Measurements from ENCODE around the gene ACCS. TPM values are rescaled to one million over a fixed set of nuclear protein-coding genes. Genes with fewer than 3 reads are reported as not detected.

Gene ACCS
- total RNA-seq: 10 to 100 TPM in 3 of 4 donors, 1 to 10 TPM in 1; 4.5 to 26.3 (median 17.3) TPM

DNA sequence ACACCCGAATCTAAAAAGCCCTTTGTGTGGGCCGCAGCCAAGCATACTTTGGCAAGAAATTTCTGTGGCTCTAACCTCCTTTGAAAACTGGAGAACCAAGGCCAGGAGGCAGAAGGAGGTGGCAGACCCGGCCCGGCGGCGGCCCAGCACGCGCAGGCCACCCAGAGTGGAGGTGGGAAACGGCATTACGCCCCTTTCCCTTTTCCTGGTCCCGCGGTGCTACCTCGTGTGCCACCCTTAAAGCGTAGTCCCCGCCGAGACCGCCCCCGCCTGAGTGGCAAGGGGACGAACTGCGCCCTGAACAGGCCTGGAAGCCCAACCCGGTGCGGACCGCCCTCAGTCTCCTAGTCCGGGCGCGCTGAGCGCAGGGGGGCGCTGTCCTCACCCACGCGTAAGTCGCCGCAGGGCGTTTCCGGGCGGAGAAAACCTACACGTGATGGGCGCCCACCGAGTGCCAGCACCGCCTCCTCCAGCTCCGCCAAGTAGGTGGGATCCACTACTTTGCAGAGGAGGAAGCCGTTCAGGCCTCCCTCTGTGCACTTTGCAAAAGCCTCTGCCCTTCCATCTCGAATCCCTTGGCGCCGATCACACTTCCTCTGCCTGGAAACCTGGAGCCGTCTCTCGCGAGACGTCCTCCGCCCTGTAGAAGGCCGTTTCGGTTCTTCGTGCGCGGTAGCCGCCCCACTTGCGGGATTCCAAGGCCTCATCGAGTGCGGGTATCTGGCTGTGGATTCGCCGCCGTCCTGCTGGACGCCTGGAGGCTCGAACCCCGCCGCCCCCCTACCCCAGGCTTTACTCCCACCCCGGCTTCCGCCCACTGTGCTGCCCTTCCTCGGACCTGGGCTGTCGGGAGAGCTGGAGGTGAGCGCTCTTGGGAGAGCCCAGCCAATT is at the start of gene ACCS:
Gene ACCS, plus strand, starts transcription at position 430 of the 891 bp plus-strand sequence. CDS start 1,358 bp downstream, outside the sequence.
- TF ChIP-seq EP300 (IDR thresholded peaks at IDR 0.05) (no peak), POLR2A (IDR thresholded peaks at IDR 0.05) (peak; percentile 57 to 58), CTCF (IDR thresholded peaks at IDR 0.05) (peak; percentile 55 to 91 (median 81)), POLR2AphosphoS5 (IDR thresholded peaks at IDR 0.05) (peak; percentile 88)
- H3K4me3 ChIP-seq: peak within 1 kb of the TSS; percentile 75
- 0% methylated on average over 2 to 10 of the region's 70 CpGs for WGBS, 2 donors (ENCODE audit: low coverage in 1 of 2)

DNA sequence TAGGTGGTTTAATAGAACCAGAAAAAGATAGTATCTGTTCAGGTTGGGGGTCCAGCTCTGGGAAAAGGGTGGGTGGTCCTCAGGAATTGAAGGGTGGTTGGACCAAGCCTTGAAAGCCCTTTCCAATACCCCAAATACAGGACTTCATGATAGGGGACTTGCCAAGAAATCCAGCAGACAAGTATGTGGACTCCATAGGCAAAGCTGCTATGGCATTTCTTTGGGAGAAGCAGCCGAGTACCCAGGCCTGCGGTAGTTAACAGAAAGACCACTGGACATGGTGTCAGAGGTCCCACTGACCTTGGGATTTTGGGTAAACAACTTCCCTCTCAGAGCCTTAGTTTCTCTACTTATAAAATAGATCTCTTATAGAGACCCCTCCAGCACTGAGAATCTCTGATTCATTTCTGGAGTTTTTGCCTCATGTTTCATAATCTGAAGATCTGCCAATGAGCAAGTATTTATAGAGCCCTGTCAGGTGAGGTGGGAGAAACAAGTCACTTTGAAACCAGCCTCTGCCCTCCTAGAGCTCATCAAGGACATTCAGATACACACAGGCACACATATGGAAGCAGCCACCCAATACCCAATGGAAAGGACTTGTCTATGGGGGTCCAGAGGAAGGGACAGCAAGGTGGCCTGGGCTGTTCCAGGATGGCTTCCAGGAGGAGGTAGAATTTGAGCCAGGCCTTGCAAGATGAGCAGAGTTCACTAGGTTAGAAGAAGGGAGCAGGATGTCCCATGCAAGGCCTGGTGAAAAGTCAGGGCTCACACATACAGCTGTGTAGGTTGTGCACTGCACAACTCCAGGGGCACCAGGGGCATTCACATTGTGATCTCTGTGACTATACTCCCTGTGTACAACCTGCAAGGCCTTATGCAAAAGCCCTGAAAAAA is 49.3 kb upstream of the ACCS start:
- WGBS, 2 donors (ENCODE audit: low coverage in 1 of 2): no CpG with 5 or more reads among the region's 2 CpGs
- ATAC-seq: no peak

More for the DNA sequence above, at the start of gene ACCS:
- no peaks in the 10 kb centered on the region for H3K27me3 ChIP-seq
- H3K27ac ChIP-seq: peak within 1 kb of the TSS; percentile 78 to 94 (median 92)
- peak; percentile 97 for ATAC-seq
- H3K9me3 ChIP-seq: no peaks in the 10 kb centered on the region
- peaks cover 0 to 9% of the 10 kb centered on the region in 2 donors for H3K36me3 ChIP-seq
- H3K4me1 ChIP-seq: peaks cover 0 to 36% (median 6%) of the 10 kb centered on the region in 3 donors

DNA sequence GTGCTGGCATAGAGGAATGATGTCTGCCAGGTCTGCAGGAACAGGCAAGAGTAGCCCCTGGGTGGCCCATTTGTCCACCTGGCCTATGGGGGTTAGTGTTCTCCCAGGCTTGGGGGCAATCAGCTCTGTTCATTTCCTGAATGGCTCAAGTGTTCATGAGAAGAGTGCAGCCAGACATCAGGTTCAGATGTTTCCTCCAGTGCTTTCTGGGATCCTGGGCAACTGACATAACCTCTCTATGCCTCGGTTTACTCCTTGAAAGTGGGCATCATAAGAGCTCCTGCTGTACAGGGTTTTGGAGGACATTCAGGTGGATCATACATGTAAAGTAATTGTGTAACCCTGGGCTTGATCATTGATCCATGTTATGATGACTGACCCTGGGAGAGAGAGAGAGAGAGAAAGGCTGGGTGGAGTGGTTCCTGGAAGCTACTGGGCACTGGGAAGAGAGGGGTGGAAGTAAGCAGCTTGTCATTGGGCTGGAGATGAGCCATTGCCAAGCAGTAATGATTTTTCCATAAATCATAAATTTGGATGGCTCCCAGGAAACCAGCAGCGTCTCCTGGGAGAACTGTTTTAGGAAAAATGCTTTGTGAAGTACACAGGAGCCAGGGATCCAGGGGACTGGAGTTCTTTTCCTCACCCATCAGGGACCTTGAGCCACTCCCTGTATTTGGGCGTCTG is 48.5 kb upstream of the ACCS start:
- peak; percentile 77 for TF ChIP-seq POLR2AphosphoS5 (IDR thresholded peaks at IDR 0.05)
- no peak for TF ChIP-seq EP300 (IDR thresholded peaks at IDR 0.05)
- no peak for TF ChIP-seq POLR2A (IDR thresholded peaks at IDR 0.05)
- ATAC-seq: peak; percentile 67
- peaks cover 8 to 31% (median 22%) of the 10 kb centered on the region in 3 donors for H3K4me1 ChIP-seq
- H3K9me3 ChIP-seq: no peaks in the 10 kb centered on the region
- H3K4me3 ChIP-seq: no peak overlapping the region
- no peaks in the 10 kb centered on the region for H3K36me3 ChIP-seq
- H3K27me3 ChIP-seq: no peaks in the 10 kb centered on the region
- peak overlapping the region in 3 of 4 donors; percentile 67 to 78 (median 70) for H3K27ac ChIP-seq
- WGBS, 2 donors (ENCODE audit: low coverage in 1 of 2): 8% methylated on average over 2 of the region's 3 CpGs; no CpG with 5 or more reads in 1 of the 2 donors

More for the DNA sequence above, 49.3 kb upstream of the ACCS start:
- TF ChIP-seq POLR2AphosphoS5 (IDR thresholded peaks at IDR 0.05) (no peak), POLR2A (IDR thresholded peaks at IDR 0.05) (no peak)
- H3K9me3 ChIP-seq: no peaks in the 10 kb centered on the region
- no peaks in the 10 kb centered on the region for H3K27me3 ChIP-seq
- H3K4me3 ChIP-seq: no peak overlapping the region
- peaks cover 8 to 31% (median 22%) of the 10 kb centered on the region in 3 donors for H3K4me1 ChIP-seq
- no peaks in the 10 kb centered on the region for H3K36me3 ChIP-seq
- peak overlapping the region; percentile 41 to 78 (median 68) for H3K27ac ChIP-seq

DNA sequence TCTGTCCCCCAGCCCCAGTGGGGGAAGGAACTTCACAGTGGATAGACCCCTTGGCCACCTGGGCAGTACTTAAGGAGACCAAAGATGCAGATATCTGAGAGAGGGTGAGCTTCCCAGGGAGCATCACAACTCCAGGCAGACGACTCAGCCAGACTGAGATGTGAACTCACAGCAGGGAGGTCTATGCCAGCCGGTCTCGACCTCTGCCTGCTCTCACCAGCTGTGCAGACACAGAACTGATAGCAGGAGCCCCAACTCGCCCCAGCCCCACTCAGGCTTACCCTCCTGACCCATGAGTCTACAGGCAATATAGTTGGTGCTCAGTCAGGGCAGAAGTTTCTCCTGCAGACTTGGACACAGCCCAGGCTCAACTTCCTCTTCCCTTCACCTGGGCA is 47.9 kb upstream of the ACCS start:
- peak; percentile 40 for ATAC-seq
- H3K27ac ChIP-seq: peak overlapping the region in 3 of 4 donors; percentile 67 to 78 (median 70)
- peaks cover 8 to 31% (median 22%) of the 10 kb centered on the region in 3 donors for H3K4me1 ChIP-seq
- H3K27me3 ChIP-seq: no peaks in the 10 kb centered on the region
- TF ChIP-seq POLR2A (IDR thresholded peaks at IDR 0.05) (no peak), CTCF (IDR thresholded peaks at IDR 0.05) (no peak), POLR2AphosphoS5 (IDR thresholded peaks at IDR 0.05) (no peak), EP300 (IDR thresholded peaks at IDR 0.05) (no peak)
- H3K4me3 ChIP-seq: no peak overlapping the region
- no peaks in the 10 kb centered on the region for H3K9me3 ChIP-seq
- WGBS, 2 donors (ENCODE audit: low coverage in 1 of 2): no CpG with 5 or more reads among the region's 4 CpGs
- H3K36me3 ChIP-seq: no peaks in the 10 kb centered on the region

GRCh38 chr11:44018829-44019228 is 47.2 kb upstream of the ACCS start:
- Histone ChIP-seq H3K4me3 (no peak overlapping the region), H3K27me3 (no peaks in the 10 kb centered on the region), H3K27ac (peak overlapping the region in 1 of 4 donors; percentile 70), H3K9me3 (no peaks in the 10 kb centered on the region), H3K4me1 (peaks cover 8 to 31% (median 22%) of the 10 kb centered on the region in 3 donors), H3K36me3 (no peaks in the 10 kb centered on the region)
- ATAC-seq: no peak
- WGBS, 2 donors (ENCODE audit: low coverage in 1 of 2): 42 to 53% methylated on average over 2 of the region's 2 CpGs
- TF ChIP-seq EP300 (IDR thresholded peaks at IDR 0.05): no peak
- TF ChIP-seq POLR2A (IDR thresholded peaks at IDR 0.05): no peak
- no peak for TF ChIP-seq POLR2AphosphoS5 (IDR thresholded peaks at IDR 0.05)
- TF ChIP-seq CTCF (IDR thresholded peaks at IDR 0.05): no peak
